GM19193 (cell line): ENCODE measurements around the gene SLC29A3.

Experiments used
- POLR2A ChIP-seq: IDR thresholded peaks from 4 replicates; pipeline ENCODE4 v1.6.1; 2011; ENCODE audit not compliant: insufficient read depth, insufficient read length; ENCODE audit errors: extremely low read depth

Gene SLC29A3

DNA sequence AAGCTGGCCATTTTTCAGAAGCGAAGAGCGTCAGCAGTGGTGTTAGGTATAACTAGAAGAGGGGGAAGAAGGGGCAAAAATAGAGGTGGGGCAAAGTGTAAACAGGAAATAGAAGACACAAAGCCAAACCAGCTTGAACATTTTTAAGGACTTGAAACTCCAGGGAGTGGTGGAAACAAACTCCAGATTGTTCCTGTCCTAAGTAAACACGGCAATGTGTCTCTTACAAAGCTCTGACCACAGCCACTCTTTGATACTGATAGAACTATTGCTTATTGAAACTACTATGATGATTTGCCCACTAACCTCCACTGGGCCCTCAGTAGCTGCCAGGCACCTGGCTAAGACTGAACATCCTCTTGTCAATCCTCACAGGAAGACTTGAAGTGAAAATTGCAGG is 56.9 kb downstream of the SLC29A3 start:
- no peak for TF ChIP-seq POLR2A

DNA sequence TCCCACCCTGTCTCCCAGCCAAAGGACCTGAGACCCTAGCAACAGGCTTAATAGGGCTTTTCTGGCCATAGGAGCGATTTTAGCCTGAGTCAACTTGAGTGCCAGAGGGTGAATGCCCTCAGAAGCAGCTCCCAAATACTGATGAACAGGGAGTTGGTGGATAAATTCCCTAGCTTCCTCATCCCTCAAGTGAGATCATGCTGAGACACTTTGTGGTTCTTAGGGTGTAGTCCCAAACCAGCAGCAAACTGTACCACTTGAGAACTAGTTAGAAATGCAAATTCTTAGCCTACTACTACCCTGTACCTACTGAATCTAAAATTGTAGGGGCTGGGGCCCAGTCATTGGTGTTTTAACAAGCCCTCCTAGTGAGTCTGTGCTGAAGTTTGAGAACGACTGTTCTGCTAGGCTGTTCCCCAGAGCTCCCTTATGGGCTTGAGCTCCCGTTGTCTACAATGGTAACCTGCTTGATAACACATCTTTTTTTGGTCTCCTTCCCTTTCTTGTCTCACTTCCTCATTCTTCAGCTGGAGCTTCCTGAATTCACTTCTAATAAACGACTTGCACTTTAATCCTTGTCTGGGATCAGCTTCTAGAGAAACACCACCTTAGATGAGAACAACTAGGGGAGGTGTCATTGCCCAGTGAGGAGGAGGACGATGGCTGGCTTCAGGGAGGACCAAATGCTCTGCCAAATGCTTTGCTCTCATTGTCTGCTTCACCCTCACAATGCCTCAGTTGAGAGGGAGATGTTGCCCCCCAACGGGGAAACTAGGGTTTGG is 59.5 kb downstream of the SLC29A3 start:
- no peak for TF ChIP-seq POLR2A

DNA sequence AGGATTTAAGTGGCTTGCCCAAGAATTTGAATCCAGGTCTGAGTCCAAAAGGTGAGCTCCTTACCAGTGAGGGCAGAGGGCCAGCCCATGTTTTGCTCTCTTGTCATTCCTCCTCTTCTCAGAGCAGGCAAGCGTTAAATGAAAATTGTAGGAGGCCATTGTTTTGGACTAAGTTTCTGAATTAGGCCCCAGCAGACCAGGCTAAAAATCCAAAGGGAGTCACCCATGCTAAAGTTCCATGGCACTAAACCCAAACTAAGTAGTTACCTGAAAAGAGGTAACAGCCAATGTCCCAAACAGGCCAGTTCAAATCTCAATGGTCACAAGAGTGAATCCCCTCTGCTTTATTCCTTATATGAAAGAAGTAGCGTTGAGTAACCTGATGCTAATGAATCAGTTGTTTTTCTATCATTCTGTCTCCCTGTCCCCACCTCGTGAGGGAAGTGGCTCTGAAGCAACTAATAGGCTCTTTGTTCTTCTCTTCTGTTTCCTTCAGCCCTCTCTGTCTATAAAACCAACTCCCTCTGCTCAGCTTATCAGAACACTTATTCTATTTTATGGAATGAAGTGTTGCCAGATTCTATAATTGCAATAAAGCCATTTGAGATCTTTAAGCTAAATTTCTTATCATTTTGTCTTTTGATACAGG is 60.2 kb downstream of the SLC29A3 start:
- TF ChIP-seq POLR2A: no peak

DNA sequence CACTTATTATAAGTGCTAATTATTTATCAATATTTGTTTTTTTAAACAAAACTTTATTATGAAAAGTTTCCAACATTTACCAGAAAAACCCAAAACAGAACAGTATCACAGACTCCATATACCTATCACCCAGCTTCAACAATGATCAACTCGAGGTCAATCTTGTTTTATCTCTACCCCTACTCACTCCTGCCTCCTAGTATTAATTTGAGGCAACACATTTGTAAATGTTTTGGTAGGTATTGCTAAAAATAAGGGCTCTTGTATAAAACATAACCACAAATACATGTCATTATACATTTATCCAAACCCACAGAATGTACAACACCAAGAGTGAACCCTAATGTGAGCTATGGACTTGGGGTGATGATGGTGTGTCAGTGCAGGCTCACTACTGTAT is 61.8 kb downstream of the SLC29A3 start:
- no peak for TF ChIP-seq POLR2A

DNA sequence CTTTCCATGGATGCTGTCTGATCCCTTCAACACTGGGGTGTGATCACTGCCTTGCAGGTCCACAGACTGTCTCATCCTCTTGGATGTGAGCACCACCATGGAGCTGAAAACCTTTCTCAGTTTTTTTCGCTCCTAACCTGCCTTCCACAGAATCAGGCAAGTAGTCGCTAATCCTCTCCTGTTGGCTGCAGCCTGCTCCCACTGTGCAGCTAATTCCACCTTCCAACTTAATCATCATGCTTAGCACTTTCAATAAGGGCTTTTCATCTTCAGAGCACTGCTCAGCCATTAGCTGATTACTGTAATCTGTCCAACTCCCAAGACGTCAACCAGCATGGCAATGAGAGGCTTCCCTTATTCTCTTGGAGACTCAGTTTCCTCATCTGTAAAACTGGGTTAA is 62.6 kb downstream of the SLC29A3 start:
- no peak for TF ChIP-seq POLR2A

DNA sequence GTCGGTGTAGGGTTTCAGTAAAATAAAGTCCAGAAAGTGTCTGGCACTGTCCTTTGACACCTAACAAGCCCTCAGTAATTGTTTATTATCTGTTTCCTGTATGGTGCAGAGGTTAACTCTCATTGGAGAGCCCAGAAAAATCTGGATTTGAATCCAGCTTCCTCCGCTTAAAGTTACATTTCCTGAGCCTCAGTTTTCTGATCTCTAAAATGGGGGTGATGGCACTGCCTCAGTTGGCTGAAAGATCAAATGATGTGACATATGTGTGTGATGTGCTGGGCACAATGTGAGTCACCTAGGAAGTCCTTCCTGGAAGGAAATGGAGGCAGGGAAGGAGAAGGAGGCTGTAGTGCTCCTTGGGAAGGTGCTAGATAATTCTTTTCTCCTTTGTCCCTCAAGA is 63.0 kb downstream of the SLC29A3 start:
- TF ChIP-seq POLR2A: no peak

DNA sequence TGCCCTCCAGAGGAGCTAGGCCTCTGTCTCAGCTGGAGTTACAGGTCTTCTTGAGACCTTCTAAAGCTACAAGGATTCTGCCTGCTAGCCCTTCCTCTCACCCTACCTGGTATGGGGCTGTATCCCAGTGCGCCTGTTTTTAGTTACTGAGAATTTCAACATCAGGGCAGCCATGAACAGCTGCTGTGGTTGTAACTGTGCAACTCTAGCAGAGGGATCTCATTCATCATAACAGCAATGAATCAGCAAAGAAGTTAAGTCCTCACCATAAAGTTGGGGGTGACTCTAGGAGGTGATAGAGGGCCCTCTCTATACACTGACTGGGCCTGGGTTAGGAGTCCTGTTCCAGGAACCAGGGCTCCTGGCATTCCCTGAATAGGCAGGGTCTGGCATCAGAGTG is 63.7 kb downstream of the SLC29A3 start:
- no peak for TF ChIP-seq POLR2A

DNA sequence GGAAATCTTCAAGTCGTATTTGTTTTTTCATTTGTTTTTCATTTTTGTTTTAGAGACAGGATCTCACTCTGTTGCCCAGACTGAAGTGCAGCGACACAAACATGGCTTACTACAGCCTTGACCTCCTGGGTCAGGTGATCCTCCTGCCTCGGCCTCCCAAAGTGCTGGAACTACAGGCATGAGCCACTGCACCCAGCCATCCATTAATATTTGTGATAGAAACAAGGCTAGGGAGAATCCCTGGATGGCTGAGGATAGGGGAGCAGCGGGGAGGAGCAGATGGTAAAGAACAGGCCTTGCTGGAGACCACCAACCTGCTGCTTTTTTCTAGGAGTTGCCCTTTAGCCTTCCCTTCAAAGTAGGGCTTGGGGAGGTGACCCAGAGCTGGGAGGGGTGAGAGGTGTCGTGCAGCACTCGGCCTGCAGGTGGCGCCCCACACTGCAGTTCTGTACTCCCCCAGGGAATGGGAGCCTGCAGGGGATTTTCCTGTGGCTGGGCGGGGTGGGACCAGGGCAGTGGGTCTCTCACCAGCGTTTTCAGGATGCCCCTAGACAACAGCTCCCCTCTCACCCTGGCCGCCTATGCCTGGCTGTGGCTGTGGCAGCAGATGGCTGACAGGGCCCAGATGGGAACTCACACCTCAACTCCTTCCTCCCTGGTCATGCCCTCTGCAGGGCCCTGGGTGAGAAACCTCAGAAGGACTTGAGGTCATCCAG is 65.1 kb downstream of the SLC29A3 start:
- no peak for TF ChIP-seq POLR2A

DNA sequence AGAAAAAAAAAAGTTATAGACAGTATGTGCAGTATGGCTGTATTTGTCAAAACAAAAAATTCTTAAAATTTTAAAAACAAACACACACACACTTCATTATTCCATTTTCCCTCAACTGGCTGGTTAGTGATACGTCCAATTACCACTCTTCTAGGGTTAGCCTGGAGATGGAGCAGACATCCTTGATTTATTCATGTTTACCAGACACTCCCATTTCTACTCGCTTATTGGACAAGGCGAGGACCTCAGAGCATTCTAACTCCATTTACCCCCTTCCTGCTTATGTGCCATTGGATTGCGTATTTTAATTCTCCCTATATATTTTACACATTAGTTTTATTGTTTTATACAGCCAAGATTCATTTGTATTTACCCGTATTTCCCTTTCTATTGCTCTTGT is 69.1 kb downstream of the SLC29A3 start:
- no peak for TF ChIP-seq POLR2A

DNA sequence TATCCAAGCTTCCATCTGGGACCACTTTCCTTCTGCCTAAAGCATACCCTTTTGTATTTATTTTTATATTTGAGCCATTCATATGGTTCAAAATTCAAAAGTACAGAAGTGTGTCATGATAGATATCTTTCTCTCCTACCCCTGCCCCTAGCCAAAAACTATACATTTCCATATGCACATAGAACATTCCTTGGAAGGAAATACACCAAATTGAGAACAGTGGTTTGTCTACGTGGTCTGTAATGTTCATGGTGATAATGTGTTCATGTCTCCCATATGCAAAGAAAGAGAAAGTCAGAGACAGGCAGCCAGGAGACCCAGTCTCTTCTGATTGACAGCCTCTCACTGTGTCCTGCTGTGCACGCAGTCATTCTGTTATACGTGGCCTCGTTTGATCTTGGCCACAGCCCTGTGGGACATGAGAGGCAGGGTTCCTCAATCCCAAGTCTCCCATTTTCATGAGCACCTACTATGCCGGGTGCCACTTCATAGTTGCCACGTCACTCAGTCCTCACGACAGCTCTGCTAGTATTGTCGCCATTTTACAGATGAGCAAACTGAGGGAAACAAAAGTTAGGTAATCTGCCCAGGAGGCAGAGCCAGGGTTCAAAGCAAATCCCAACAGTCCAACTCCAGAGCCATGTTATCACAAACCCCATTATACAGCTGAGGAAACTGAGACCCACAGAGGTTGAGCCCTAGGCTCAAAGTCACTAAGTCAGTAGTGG is 69.7 kb downstream of the SLC29A3 start:
- TF ChIP-seq POLR2A: no peak

DNA sequence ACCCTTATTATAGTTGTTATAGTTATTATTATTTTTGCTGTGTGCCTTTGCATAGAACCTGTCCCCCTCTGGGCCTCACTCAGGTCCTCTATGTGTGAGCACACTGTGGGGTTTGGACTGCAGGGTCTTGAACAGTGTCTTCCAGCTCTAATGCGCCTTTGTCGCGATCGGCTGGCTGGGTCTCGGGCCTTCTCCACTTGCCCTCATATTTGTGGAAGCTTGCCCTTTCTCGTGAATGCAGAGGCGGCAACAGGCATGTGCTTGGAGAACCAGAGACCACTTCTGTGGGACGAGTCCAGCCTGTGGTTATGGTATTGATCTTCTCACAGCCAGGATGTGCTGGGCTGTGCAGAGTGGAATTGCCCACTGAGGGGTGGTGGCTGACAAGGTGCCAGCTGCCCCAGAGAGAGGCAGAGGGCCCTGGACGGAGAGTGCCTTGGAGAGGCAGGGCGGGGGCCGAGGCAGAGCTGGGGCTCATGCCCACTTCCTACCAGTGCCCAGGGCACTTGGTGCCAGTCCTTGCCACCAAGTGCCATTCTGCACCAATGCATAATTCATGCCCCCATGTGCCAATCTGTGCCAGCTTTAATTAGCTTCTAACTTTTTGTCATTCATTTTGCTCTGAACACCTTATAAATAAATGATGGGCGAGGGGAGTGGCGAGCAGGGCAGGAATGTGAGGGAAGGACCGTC is 70.9 kb downstream of the SLC29A3 start:
- no peak for TF ChIP-seq POLR2A

DNA sequence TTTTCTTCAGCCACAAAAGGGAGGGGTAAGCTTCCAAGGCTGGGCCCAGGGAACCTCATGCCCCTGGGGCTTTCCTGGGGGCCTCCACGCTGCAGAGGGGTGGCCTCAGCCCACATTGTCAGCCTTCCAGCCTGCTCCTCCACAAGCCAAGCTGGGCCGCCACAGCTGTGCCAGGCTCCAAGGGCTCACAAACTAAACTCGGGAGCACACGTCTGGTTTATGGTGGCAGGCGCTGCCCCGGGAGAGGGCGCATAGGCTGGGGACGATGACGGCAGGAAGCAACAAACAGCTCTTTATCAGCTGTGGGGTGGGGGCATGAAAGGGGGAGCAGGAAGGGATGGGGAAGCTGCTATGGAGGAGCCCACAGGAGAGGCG is 71.4 kb downstream of the SLC29A3 start:
- no peak for TF ChIP-seq POLR2A

DNA sequence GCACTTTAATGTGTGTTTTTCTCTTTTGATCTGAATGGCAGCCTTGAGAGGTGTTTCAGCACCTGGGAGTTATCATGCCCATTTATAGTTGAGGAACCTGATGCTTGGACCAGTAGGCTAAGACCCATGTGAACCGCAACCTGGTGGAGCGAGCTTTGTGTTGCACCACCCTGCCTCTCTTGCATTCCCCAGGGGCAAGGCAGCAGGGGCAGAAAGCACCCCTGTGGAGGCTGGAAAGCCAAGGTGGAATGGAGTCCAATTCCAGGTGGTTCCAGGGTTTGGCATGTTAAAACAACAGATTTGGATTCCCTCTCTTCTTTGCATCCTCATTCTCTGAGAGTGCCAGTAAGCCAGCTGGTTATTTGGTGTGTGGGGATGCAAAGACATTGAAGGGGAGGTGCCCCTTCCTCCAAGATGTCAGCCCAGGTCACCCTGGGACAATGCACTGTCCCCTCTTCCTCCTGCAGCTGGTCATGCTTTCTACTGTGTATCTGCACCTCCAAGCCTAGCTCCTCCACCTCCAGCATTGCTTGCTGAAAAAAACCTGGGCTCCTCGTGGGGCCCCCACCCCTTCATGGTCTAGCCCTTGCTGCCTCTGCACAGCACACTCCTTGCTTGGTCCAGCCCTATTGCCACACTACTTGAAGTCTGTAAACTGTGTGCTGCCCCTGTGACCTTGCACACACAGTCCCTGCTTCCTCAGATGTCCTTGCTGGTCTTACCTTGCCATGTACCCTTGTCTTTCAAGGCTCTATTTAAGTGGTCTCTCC is 72.0 kb downstream of the SLC29A3 start:
- TF ChIP-seq POLR2A: no peak

DNA sequence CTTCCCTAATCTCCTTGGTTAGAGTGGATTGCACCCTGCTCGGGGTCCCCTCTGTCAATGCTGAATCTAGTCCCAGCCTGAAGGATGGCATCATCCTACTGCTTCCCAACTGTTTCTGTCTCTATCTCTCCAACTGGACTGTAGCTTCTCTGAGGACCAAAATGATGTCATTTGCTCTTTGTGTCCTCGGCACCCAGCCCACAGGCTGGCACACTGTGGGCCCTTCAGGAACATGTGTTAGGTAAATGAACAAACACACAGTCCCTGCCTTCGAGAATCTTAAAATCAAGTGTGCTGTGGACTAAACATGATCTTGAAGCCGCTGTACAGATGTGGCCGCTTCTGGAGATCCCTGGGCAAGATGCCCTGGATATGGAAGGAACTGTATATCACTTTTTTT is 72.6 kb downstream of the SLC29A3 start:
- TF ChIP-seq POLR2A: no peak
